GM23338 (cell line): ENCODE measurements around the gene MAPK8. TPM values are rescaled to one million over a fixed set of nuclear protein-coding genes. Genes with fewer than 3 reads are reported as not detected.

Experiments used
- ATAC-seq: fragments of 200-7000 bp; cut with Tn5 transposase; 3 replicates; pipeline ENCODE4 v1.9.1; 2020
- DNase-seq: peaks from one replicate; pipeline ENCODE4 v3.0.0-alpha.2; 2015; ENCODE audit warnings: low spot score
- H2AFZ ChIP-seq: fragments of 200-600 bp; sonication (generic); 2 replicates; pipeline ENCODE4 v1.8.0; 2016; ENCODE audit warnings: antibody characterized with exemption, mild to moderate bottlenecking, moderate library complexity
- H3F3A ChIP-seq: fragments of 200-600 bp; sonication (generic); replicated peaks from 2 replicates; pipeline ENCODE4 v1.8.0; 2017; ENCODE audit warnings: antibody characterized with exemption, mixed run types, low read depth
- H3K27ac ChIP-seq: fragments of 200-600 bp; sonication (generic); 2 replicates; pipeline ENCODE4 v1.6.1; 2016; ENCODE audit warnings: low read depth
- H3K27me3 ChIP-seq: fragments of 200-600 bp; sonication (generic); 2 replicates; pipeline ENCODE4 v1.8.0; 2016; ENCODE audit warnings: mild to moderate bottlenecking, mixed run types, moderate library complexity; ENCODE audit not compliant: insufficient read depth
- H3K36me3 ChIP-seq: fragments of 200-600 bp; sonication (generic); 2 replicates; pipeline ENCODE4 v1.8.0; 2016; ENCODE audit warnings: mild to moderate bottlenecking; ENCODE audit not compliant: insufficient read depth
- H3K4me1 ChIP-seq: fragments of 200-600 bp; sonication (generic); 2 replicates; pipeline ENCODE4 v1.8.0; 2016; ENCODE audit warnings: mild to moderate bottlenecking, moderate library complexity; ENCODE audit not compliant: insufficient read depth
- H3K4me2 ChIP-seq: fragments of 200-600 bp; sonication (generic); 2 replicates; pipeline ENCODE4 v1.7.1; 2017; ENCODE audit warnings: mixed run types
- H3K4me3 ChIP-seq: fragments of 200-600 bp; sonication (generic); 2 replicates; pipeline ENCODE4 v1.6.1; 2016; ENCODE audit warnings: mixed run types
- H3K79me2 ChIP-seq: fragments of 200-600 bp; sonication (generic); replicated peaks from 2 replicates; pipeline ENCODE4 v1.8.0; 2017; ENCODE audit warnings: mild to moderate bottlenecking; ENCODE audit not compliant: insufficient read depth
- H3K9me2 ChIP-seq: fragments of 200-600 bp; sonication (generic); 2 replicates; pipeline ENCODE4 v1.8.0; 2017; ENCODE audit not compliant: insufficient read depth
- H4K20me1 ChIP-seq: fragments of 200-600 bp; sonication (generic); replicated peaks from 2 replicates; pipeline ENCODE4 v1.8.0; 2017; ENCODE audit warnings: mild to moderate bottlenecking; ENCODE audit not compliant: insufficient read depth
- H3K27ac Mint-ChIP-seq: 2 replicates; pipeline ENCODE4 v1.8.0; 2020; ENCODE audit warnings: inconsistent platforms, mild to moderate bottlenecking, moderate library complexity, mixed read lengths
- H3K27me3 Mint-ChIP-seq: 3 replicates; pipeline ENCODE4 v1.8.0; 2022; ENCODE audit warnings: low read depth, mild to moderate bottlenecking, moderate library complexity, mixed read lengths, inconsistent platforms; ENCODE audit not compliant: insufficient read depth, poor library complexity
- H3K36me3 Mint-ChIP-seq: 3 replicates; pipeline ENCODE4 v1.8.0; 2021; ENCODE audit warnings: low read depth, mild to moderate bottlenecking, inconsistent platforms, moderate library complexity, mixed read lengths
- H3K4me1 Mint-ChIP-seq: 3 replicates; pipeline ENCODE4 v1.8.0; 2020; ENCODE audit warnings: mild to moderate bottlenecking, inconsistent platforms, mixed read lengths
- H3K4me3 Mint-ChIP-seq: 3 replicates; pipeline ENCODE4 v1.8.0; 2021; ENCODE audit warnings: moderate library complexity, mild to moderate bottlenecking, inconsistent platforms, mixed read lengths
- H3K9me3 Mint-ChIP-seq: 3 replicates; pipeline ENCODE4 v1.8.0; 2020; ENCODE audit warnings: moderate library complexity, mild to moderate bottlenecking, inconsistent platforms, mixed read lengths
- EZH2 ChIP-seq: fragments of 200-600 bp; sonication (generic); IDR thresholded peaks from one replicate; pipeline ENCODE4 v1.8.0; 2017; ENCODE audit warnings: antibody characterized with exemption, mild to moderate bottlenecking, low read depth; ENCODE audit not compliant: unreplicated experiment
- JUNB ChIP-seq: IDR thresholded peaks from one replicate; pipeline ENCODE4 v1.6.1; 2016; ENCODE audit warnings: antibody characterized with exemption; ENCODE audit not compliant: unreplicated experiment
- NANOG ChIP-seq: IDR thresholded peaks from 2 replicates; pipeline ENCODE4 v1.6.1; 2016; ENCODE audit warnings: antibody characterized with exemption, borderline replicate concordance
- POLR2AphosphoS5 ChIP-seq: IDR thresholded peaks from 2 replicates; pipeline ENCODE4 v1.6.1; 2016; ENCODE audit warnings: antibody characterized with exemption, low read depth
- STAT1 ChIP-seq: IDR thresholded peaks from one replicate; pipeline ENCODE4 v1.6.1; 2016; ENCODE audit warnings: antibody characterized with exemption; ENCODE audit not compliant: unreplicated experiment
- ZNF114 ChIP-seq: fragments of 250-450 bp; sonication (Bioruptor Pico); IDR thresholded peaks from 2 replicates; pipeline ENCODE4 v1.5.0; 2020; ENCODE audit warnings: mild to moderate bottlenecking, moderate library complexity
- ZNF331 ChIP-seq: fragments of 250-450 bp; sonication (Bioruptor Pico); IDR thresholded peaks from 2 replicates; pipeline ENCODE4 v1.5.0; 2020; ENCODE audit warnings: low read depth, mild to moderate bottlenecking, moderate library complexity
- polyA plus RNA-seq: library from polyadenylated mRNA; unstranded; fragments of >200 nt; fragmentation: Nextera tagmentation; extraction: Ambion mirVana; gene quantifications from 2 replicates; pipeline ENCODE4 v1.2.1, GENCODE V29; 2016
- total RNA-seq: library from RNA; depleted of rRNA; stranded (reverse); fragments of >200 nt; shearing (Covaris generic); gene quantifications from 2 replicates; pipeline ENCODE4 v1.2.3, GENCODE V29; 2014
- TF ChIP-seq, protein P1 (sequence below), 2 experiments: fragments of 200-600 bp in 1 of 2; sonication (generic) in 1 of 2; conservative IDR thresholded peaks; 2 replicates each; pipeline versions ENCODE4 v1.5.1 to v1.6.1; 2016 to 2017; ENCODE audit warnings: antibody characterized with exemption in 2 of 2, low read depth in 2 of 2, mild to moderate bottlenecking in 2 of 2, moderate library complexity in 1 of 2
- TF ChIP-seq, protein P2 (sequence below): IDR thresholded peaks from one replicate; pipeline ENCODE4 v1.6.1; 2018; ENCODE audit warnings: antibody characterized with exemption; ENCODE audit not compliant: unreplicated experiment
- TF ChIP-seq, protein P3 (sequence below): IDR thresholded peaks from 2 replicates; pipeline ENCODE4 v1.6.1; 2016; ENCODE audit warnings: antibody characterized with exemption
- TF ChIP-seq, protein P4 (sequence below): fragments of 250-450 bp; sonication (Bioruptor Pico); IDR thresholded peaks from 2 replicates; pipeline ENCODE4 v1.5.0; 2020; ENCODE audit warnings: mild to moderate bottlenecking, moderate library complexity

Gene MAPK8
- total and polyA plus RNA-seq, 2 experiments from 2014 or later, result 52.4 to 73.6 TPM

DNA sequence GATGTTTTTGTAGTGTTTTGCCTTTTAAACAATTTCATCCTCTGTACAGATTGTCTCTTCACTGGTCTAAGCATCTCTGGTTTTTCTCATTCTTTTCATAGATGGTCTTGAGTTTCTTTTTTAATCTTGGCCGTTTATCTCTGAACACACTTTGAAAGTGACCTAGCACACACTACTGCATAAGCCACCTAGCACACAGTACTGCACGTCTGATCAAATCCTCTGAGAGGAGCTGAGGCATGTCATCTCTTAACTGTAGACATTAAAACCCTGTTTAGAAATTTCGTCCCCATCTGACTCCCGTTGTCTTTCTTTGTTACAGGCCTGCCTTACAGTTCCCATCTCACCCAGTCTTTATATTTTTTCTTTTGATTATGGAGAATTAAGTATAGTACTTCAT lies 100.2 kb downstream of the MAPK8 start:
- DNase-seq (no peak), ATAC-seq (no peak)
- H3K27me3 Mint-ChIP-seq, result peaks cover 3% of the 10 kb centered on the region
- Histone ChIP-seq H4K20me1 (no peaks in the 10 kb centered on the region; the same call in 1 of the 2 replicates), H3K27me3 (no peaks in the 10 kb centered on the region), H3K4me3 (no peak overlapping the region), H3K4me2 (no peak overlapping the region), H3F3A (no peaks in the 10 kb centered on the region), H3K4me1 (no peaks in the 10 kb centered on the region), H3K79me2 (0 out of 2 replicates have a peak, but pooled peaks cover 8% of the 10 kb centered on the region), H3K9me2 (no peaks in the 10 kb centered on the region), H3K27ac (no peak overlapping the region), H3K36me3 (no peaks in the 10 kb centered on the region), H2AFZ (no peak overlapping the region)
- no peak overlapping the region for H3K27ac Mint-ChIP-seq
- no peaks in the 10 kb centered on the region for H3K9me3 Mint-ChIP-seq
- H3K4me3 Mint-ChIP-seq, result no peak overlapping the region
- H3K4me1 Mint-ChIP-seq, result no peaks in the 10 kb centered on the region
- peaks cover 17% of the 10 kb centered on the region for H3K36me3 Mint-ChIP-seq
- TF ChIP-seq, protein P1, sequence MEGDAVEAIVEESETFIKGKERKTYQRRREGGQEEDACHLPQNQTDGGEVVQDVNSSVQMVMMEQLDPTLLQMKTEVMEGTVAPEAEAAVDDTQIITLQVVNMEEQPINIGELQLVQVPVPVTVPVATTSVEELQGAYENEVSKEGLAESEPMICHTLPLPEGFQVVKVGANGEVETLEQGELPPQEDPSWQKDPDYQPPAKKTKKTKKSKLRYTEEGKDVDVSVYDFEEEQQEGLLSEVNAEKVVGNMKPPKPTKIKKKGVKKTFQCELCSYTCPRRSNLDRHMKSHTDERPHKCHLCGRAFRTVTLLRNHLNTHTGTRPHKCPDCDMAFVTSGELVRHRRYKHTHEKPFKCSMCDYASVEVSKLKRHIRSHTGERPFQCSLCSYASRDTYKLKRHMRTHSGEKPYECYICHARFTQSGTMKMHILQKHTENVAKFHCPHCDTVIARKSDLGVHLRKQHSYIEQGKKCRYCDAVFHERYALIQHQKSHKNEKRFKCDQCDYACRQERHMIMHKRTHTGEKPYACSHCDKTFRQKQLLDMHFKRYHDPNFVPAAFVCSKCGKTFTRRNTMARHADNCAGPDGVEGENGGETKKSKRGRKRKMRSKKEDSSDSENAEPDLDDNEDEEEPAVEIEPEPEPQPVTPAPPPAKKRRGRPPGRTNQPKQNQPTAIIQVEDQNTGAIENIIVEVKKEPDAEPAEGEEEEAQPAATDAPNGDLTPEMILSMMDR (conservative IDR thresholded peaks at IDR 0.05; ENCODE audit: low read depth in 2 of 2), result no peak
- TF ChIP-seq, protein P2, sequence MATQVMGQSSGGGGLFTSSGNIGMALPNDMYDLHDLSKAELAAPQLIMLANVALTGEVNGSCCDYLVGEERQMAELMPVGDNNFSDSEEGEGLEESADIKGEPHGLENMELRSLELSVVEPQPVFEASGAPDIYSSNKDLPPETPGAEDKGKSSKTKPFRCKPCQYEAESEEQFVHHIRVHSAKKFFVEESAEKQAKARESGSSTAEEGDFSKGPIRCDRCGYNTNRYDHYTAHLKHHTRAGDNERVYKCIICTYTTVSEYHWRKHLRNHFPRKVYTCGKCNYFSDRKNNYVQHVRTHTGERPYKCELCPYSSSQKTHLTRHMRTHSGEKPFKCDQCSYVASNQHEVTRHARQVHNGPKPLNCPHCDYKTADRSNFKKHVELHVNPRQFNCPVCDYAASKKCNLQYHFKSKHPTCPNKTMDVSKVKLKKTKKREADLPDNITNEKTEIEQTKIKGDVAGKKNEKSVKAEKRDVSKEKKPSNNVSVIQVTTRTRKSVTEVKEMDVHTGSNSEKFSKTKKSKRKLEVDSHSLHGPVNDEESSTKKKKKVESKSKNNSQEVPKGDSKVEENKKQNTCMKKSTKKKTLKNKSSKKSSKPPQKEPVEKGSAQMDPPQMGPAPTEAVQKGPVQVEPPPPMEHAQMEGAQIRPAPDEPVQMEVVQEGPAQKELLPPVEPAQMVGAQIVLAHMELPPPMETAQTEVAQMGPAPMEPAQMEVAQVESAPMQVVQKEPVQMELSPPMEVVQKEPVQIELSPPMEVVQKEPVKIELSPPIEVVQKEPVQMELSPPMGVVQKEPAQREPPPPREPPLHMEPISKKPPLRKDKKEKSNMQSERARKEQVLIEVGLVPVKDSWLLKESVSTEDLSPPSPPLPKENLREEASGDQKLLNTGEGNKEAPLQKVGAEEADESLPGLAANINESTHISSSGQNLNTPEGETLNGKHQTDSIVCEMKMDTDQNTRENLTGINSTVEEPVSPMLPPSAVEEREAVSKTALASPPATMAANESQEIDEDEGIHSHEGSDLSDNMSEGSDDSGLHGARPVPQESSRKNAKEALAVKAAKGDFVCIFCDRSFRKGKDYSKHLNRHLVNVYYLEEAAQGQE, result no peak
- TF ChIP-seq ZNF114 (CRISPR knock-in tag), result no peak
- no peak for TF ChIP-seq EZH2
- TF ChIP-seq ZNF331 (CRISPR knock-in tag), result no peak
- TF ChIP-seq STAT1, result no peak
- TF ChIP-seq, protein P3, sequence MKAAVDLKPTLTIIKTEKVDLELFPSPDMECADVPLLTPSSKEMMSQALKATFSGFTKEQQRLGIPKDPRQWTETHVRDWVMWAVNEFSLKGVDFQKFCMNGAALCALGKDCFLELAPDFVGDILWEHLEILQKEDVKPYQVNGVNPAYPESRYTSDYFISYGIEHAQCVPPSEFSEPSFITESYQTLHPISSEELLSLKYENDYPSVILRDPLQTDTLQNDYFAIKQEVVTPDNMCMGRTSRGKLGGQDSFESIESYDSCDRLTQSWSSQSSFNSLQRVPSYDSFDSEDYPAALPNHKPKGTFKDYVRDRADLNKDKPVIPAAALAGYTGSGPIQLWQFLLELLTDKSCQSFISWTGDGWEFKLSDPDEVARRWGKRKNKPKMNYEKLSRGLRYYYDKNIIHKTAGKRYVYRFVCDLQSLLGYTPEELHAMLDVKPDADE, result no peak

DNA sequence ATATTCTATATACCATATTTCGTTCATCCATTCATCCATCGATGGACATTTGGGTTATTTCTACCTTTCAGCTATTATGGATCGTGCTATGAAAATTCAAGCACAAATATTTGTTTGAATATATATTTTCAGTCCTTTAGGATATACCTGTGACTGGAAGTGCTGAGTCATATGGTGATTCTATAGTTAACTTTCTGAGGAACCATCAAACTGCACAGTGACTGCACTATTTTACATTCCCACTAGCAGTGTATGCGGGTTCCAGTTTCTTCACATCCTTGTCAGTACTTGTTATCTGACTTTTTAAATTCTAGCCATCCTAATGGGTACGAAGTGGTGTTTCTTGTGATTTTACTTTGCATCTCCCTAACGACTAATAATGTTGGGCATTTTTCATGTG lies 104.0 kb downstream of the MAPK8 start:
- H3K79me2 ChIP-seq, result no peaks in the 10 kb centered on the region
- DNase-seq, result no peak
- no peaks in the 10 kb centered on the region for H3K4me1 ChIP-seq
- no peaks in the 10 kb centered on the region for H3K36me3 ChIP-seq
- Mint-ChIP-seq H3K4me1 (no peaks in the 10 kb centered on the region), H3K4me3 (no peak overlapping the region), H3K9me3 (peaks cover 3% of the 10 kb centered on the region; the same call in 1 of the 3 replicates), H3K27me3 (no peaks in the 10 kb centered on the region), H3K36me3 (peaks cover 32% of the 10 kb centered on the region), H3K27ac (no peak overlapping the region)
- no peaks in the 10 kb centered on the region for H3F3A ChIP-seq
- no peak for ATAC-seq
- H3K4me2 ChIP-seq, result no peak overlapping the region
- no peaks in the 10 kb centered on the region for H4K20me1 ChIP-seq
- no peak overlapping the region for H3K27ac ChIP-seq
- no peak overlapping the region for H3K4me3 ChIP-seq
- no peaks in the 10 kb centered on the region for H3K27me3 ChIP-seq
- H2AFZ ChIP-seq, result no peak overlapping the region
- no peaks in the 10 kb centered on the region for H3K9me2 ChIP-seq
- no peak for TF ChIP-seq POLR2AphosphoS5
- no peak for TF ChIP-seq JUNB
- TF ChIP-seq, protein P4, sequence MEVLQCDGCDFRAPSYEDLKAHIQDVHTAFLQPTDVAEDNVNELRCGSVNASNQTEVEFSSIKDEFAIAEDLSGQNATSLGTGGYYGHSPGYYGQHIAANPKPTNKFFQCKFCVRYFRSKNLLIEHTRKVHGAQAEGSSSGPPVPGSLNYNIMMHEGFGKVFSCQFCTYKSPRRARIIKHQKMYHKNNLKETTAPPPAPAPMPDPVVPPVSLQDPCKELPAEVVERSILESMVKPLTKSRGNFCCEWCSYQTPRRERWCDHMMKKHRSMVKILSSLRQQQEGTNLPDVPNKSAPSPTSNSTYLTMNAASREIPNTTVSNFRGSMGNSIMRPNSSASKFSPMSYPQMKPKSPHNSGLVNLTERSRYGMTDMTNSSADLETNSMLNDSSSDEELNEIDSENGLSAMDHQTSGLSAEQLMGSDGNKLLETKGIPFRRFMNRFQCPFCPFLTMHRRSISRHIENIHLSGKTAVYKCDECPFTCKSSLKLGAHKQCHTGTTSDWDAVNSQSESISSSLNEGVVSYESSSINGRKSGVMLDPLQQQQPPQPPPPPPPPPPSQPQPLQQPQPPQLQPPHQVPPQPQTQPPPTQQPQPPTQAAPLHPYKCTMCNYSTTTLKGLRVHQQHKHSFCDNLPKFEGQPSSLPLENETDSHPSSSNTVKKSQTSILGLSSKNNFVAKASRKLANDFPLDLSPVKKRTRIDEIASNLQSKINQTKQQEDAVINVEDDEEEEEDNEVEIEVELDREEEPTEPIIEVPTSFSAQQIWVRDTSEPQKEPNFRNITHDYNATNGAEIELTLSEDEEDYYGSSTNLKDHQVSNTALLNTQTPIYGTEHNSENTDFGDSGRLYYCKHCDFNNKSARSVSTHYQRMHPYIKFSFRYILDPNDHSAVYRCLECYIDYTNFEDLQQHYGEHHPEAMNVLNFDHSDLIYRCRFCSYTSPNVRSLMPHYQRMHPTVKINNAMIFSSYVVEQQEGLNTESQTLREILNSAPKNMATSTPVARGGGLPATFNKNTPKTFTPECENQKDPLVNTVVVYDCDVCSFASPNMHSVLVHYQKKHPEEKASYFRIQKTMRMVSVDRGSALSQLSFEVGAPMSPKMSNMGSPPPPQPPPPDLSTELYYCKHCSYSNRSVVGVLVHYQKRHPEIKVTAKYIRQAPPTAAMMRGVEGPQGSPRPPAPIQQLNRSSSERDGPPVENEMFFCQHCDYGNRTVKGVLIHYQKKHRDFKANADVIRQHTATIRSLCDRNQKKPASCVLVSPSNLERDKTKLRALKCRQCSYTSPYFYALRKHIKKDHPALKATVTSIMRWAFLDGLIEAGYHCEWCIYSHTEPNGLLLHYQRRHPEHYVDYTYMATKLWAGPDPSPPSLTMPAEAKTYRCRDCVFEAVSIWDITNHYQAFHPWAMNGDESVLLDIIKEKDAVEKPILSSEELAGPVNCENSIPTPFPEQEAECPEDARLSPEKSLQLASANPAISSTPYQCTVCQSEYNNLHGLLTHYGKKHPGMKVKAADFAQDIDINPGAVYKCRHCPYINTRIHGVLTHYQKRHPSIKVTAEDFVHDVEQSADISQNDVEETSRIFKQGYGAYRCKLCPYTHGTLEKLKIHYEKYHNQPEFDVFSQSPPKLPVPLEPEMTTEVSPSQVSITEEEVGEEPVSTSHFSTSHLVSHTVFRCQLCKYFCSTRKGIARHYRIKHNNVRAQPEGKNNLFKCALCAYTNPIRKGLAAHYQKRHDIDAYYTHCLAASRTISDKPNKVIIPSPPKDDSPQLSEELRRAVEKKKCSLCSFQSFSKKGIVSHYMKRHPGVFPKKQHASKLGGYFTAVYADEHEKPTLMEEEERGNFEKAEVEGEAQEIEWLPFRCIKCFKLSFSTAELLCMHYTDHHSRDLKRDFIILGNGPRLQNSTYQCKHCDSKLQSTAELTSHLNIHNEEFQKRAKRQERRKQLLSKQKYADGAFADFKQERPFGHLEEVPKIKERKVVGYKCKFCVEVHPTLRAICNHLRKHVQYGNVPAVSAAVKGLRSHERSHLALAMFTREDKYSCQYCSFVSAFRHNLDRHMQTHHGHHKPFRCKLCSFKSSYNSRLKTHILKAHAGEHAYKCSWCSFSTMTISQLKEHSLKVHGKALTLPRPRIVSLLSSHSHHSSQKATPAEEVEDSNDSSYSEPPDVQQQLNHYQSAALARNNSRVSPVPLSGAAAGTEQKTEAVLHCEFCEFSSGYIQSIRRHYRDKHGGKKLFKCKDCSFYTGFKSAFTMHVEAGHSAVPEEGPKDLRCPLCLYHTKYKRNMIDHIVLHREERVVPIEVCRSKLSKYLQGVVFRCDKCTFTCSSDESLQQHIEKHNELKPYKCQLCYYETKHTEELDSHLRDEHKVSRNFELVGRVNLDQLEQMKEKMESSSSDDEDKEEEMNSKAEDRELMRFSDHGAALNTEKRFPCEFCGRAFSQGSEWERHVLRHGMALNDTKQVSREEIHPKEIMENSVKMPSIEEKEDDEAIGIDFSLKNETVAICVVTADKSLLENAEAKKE, result no peak
- no peak for TF ChIP-seq ZNF114 (CRISPR knock-in tag)
- TF ChIP-seq NANOG, result no peak
